ENCODE data around the gene MT1F.
A peak's percentile ranks its signal among the peaks of the same experiment; 100 is the strongest.

Gene MT1F

GRCh38 chr16:56625943-56626654 is 31.7 kb upstream of the MT1F start:
- peak in 1 of 2 experiments; percentile 58 for DNase-seq

GRCh38 chr16:56626685-56627084 is 31.1 kb upstream of the MT1F start:
- no peak for DNase-seq

GRCh38 chr16:56628486-56629350 is 29.0 kb upstream of the MT1F start:
- DNase-seq: no peak

- DNase-seq: no peak
Measured at GRCh38 chr16:56629531-56629930, 28.2 kb upstream of the MT1F start.

GRCh38 chr16:56630134-56630533 is 27.6 kb upstream of the MT1F start:
- no peak for DNase-seq

- no peak for DNase-seq
Measured at GRCh38 chr16:56631197-56631596, 26.6 kb upstream of the MT1F start.

- no peak for DNase-seq
Measured at GRCh38 chr16:56631832-56632155, 26.0 kb upstream of the MT1F start.

- peak in 1 of 2 experiments; percentile 45 for DNase-seq
Measured at GRCh38 chr16:56632156-56632847, 25.5 kb upstream of the MT1F start, which contains the start of gene MT1M. Gene MT1M, plus strand, starts transcription at chr16:56632659. Its CDS starts 73 bp downstream, at chr16:56632732.

GRCh38 chr16:56632848-56633365 is 24.9 kb upstream of the MT1F start:
- no peak for DNase-seq

- no peak for DNase-seq
Measured at GRCh38 chr16:56633535-56633934, 24.2 kb upstream of the MT1F start.

- no peak for DNase-seq
Measured at GRCh38 chr16:56634715-56635440, 22.9 kb upstream of the MT1F start.

- no peak for DNase-seq
Measured at GRCh38 chr16:56635441-56635967, 22.3 kb upstream of the MT1F start.

GRCh38 chr16:56636616-56637413 is 20.9 kb upstream of the MT1F start:
- no peak for DNase-seq

GRCh38 chr16:56637814-56638750 is 19.7 kb upstream of the MT1F start, which contains the start of gene MT1A:
Gene MT1A, plus strand, starts transcription at chr16:56638666. Its CDS starts 73 bp downstream, at chr16:56638739.
- peak in 1 of 2 experiments; percentile 43 for DNase-seq

GRCh38 chr16:56639045-56639444 is 18.7 kb upstream of the MT1F start:
- DNase-seq: no peak

GRCh38 chr16:56640076-56640475 is 17.7 kb upstream of the MT1F start:
- DNase-seq: no peak

- DNase-seq: no peak
Measured at GRCh38 chr16:56641166-56641565, 16.6 kb upstream of the MT1F start.

GRCh38 chr16:56643080-56643778 is 14.5 kb upstream of the MT1F start:
- DNase-seq: no peak

GRCh38 chr16:56643833-56644232 is 13.9 kb upstream of the MT1F start:
- no peak for DNase-seq

- DNase-seq: no peak
Measured at GRCh38 chr16:56645311-56645710, 12.4 kb upstream of the MT1F start.

Measured in NCI-H526 (cell line).